ENCODE measurements around the gene ING4. TPM values are rescaled to one million over a fixed set of nuclear protein-coding genes. Genes with fewer than 3 reads are reported as not detected.

ING4 gene
- total and polyA plus RNA-seq, 4 donors = 13.9 to 18.1 (median 15.2) TPM

- DNase-seq (ENCODE audit: low spot score) = no peak
- Histone ChIP-seq H3K36me3 (ENCODE audit: control insufficient read depth in 4 of 4, insufficient read depth in 3 of 4, low read depth in 1 of 4, low read length in 3 of 4) (no peaks in the 10 kb centered on the region), H3K9ac (ENCODE audit: low read depth in 1 of 2, low read length in 2 of 2) (no peak overlapping the region), H3K27ac (ENCODE audit: low read depth in 1 of 2, low read length in 2 of 2) (no peak overlapping the region), H3K27me3 (ENCODE audit: control insufficient read depth in 4 of 4, insufficient read depth in 4 of 4, low read length in 3 of 4) (no peaks in the 10 kb centered on the region), H3K4me1 (ENCODE audit: control insufficient read depth in 4 of 4, insufficient read depth in 4 of 4, low read length in 3 of 4) (peaks cover 13 to 19% (median 16%) of the 10 kb centered on the region in 4 donors), H3K4me3 (ENCODE audit: low read depth in 1 of 3, low read length in 3 of 3) (no peak overlapping the region), H3K9me3 (ENCODE audit: control insufficient read depth in 4 of 4, low read length in 3 of 4) (no peaks in the 10 kb centered on the region)
- 86% methylated on average over 6 of the region's 6 CpGs for WGBS
- TF ChIP-seq TAF1 (conservative IDR thresholded peaks at IDR 0.05) (no peak), ATF3 (IDR thresholded peaks at IDR 0.05) (no peak), FOXA2 (IDR thresholded peaks at IDR 0.05) (no peak), YY1 (IDR thresholded peaks at IDR 0.05) (no peak), MAX (IDR thresholded peaks at IDR 0.05) (no peak), ZBTB33 (IDR thresholded peaks at IDR 0.05) (no peak), HNF4A (conservative IDR thresholded peaks at IDR 0.05) (no peak), GABPA (IDR thresholded peaks at IDR 0.05 in 1 of 2, conservative IDR thresholded peaks at IDR 0.05 in 1 of 2) (no peak), EGR1 (IDR thresholded peaks at IDR 0.05; ENCODE audit: low read depth in 2 of 2) (no peak), JUND (IDR thresholded peaks at IDR 0.05) (no peak), REST (IDR thresholded peaks at IDR 0.05) (no peak), FOXA1 (IDR thresholded peaks at IDR 0.05) (no peak), CTCF (IDR thresholded peaks at IDR 0.05; ENCODE audit: low read depth, low read length, missing input control) (no peak), RAD21 (IDR thresholded peaks at IDR 0.05) (no peak), NR2F2 (IDR thresholded peaks at IDR 0.05) (no peak)
Observed at GRCh38 chr12:6612247-6612646, 50.7 kb downstream of the ING4 start.

All from liver (tissue), 9 donors.